IPS-NIHi11 (cell line): ENCODE measurements around the gene GALNT10.
A peak's percentile ranks its signal among the peaks of the same experiment; 100 is the strongest.

Source experiments
- DNase-seq: peaks from one replicate; pipeline ENCODE4 v3.0.0; 2012; ENCODE audit warnings: mixed read lengths, low spot score

Gene GALNT10

DNA sequence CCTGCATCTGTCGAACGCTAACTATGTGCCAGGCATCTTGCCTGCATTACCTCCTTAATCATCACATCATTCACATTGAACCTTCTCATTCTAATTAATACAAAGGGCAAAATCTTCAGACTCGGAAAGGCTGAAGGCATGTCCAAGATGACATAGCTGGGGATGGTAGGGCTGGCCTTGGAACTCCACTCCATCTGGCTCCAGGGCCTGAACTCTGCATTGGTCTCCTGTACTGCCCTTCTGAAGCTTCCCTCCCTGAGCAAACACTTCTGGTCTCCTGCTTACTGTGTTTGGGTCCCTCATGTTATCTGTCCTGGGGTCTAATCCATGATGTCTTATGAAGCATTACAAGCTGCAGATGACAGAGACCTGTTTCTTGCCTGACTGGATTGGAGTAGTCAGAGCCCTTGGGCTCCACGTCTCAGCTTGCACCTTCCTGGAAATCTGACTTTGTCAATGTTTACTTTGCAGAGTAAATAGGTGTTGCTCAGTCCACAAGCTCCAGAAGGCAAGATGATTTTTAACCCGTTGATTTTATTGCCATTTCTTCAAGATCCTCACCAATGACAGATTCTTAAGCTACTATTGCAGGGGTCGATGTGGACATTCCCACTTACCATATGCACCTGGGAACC lies 106.1 kb downstream of the GALNT10 start:
- DNase-seq = no peak

DNA sequence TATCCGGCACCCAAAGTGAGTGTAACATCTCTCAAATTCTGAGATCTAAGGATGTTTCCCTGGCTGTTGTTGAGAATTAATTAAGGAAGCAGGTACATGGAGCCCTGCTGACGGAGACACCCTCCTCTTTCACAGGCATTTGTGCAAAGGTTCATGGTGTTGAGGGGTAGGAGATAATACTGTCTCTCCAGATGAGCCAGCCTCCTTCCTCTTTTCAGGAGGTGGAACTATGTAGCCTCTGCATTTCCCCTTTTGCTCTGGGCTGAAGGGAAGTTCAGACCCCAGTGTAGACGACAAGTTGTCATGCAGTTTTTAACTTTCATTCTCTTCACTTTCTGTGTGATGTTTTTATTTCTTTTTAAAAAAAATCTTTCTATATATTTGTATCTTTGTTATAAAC lies 107.5 kb downstream of the GALNT10 start:
- DNase-seq = no peak

- DNase-seq = no peak
Observed at GRCh38 chr5:154300207-154300883, 109.8 kb downstream of the GALNT10 start.

DNA sequence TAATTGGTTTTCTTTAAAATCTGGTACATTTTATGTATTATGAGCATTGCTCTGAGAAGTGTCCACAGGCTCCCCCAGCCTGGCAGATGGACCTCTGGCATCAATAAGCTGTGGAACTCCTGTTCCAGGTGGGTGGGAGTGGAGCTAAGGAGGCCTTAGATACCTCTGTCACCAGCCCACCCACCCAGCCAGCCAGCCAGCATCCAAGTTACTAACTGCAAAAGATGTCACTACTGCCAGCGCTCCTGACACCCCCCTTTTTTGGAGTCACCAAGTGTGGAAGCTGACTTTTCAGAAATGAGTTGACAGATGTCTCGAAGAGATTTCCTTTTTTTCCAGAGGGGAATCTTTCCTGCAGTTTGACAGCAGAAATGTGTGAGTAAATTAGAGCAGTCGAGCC lies 111.2 kb downstream of the GALNT10 start:
- DNase-seq = no peak

- peak; percentile 34 for DNase-seq
Observed at GRCh38 chr5:154302161-154302560, 111.6 kb downstream of the GALNT10 start.

GRCh38 chr5:154303133-154303532 lies 112.6 kb downstream of the GALNT10 start:
- no peak for DNase-seq

- DNase-seq = no peak
Observed at GRCh38 chr5:154308443-154309370, 118.2 kb downstream of the GALNT10 start.

DNA sequence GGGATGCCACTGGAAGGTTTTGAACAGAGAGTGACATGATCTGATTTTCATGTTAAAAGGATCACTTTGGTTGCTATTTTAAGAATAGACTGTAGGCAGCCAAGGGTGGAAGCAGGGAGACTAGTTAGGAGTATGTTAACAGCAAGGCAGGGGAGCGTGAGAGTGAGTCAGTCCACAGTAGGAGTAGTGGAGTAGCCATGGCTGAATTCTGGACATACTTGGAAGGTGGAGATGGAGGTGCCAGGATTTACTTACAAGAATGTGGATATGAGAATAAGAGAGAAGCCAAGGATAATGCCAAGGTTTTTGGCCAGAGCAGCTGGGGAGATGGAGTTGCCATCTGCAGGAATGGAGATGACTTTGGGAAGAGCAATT lies 118.8 kb downstream of the GALNT10 start:
- DNase-seq = no peak

- DNase-seq = no peak
Observed at GRCh38 chr5:154309805-154310204, 119.3 kb downstream of the GALNT10 start.

DNA sequence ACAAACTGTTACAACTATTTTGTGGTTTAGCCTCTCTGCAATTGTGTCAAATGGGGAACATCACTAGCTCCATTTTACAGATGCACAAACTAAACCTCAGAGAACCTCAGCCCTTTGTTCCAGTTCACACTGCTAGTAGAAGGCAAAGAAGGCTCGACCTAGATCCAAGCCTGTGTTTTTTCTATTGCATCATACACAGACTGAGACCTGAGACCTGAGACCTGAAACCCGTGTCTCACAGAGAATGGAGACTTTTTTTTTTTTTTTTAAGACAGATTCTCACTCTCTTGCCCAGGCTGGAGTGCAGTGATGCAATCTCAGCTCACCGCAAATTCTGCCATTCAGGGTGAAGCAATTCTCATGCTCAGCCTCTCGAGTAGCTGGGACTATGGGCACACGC lies 120.8 kb downstream of the GALNT10 start:
- DNase-seq = no peak

- no peak for DNase-seq
Observed at GRCh38 chr5:154312000-154312399, 121.5 kb downstream of the GALNT10 start.

GRCh38 chr5:154312576-154312975 lies 122.0 kb downstream of the GALNT10 start:
- no peak for DNase-seq

GRCh38 chr5:154313360-154314017 lies 123.0 kb downstream of the GALNT10 start:
- DNase-seq = no peak

- no peak for DNase-seq
Observed at GRCh38 chr5:154315196-154315595, 124.7 kb downstream of the GALNT10 start.

DNA sequence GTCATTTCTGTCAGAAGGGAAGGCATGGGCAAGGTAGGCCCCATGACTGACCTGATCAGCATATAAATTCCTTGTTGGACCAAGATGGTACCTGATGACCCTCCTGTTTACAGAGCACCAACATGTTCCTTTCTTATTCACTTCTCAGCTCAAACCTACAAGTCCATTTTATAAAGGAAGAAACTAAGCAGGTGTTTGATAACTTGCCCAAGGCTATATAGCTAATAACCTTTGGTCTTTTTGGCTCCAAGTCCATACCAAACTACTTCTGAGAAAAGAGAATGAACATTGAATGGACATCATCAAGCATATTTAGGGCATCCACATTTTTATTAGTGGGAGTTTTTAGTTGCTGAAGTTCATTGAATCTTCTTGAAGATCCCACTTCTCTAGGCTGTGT lies 125.2 kb downstream of the GALNT10 start:
- no peak for DNase-seq

- DNase-seq = no peak
Observed at GRCh38 chr5:154316223-154316935, 125.8 kb downstream of the GALNT10 start.

DNA sequence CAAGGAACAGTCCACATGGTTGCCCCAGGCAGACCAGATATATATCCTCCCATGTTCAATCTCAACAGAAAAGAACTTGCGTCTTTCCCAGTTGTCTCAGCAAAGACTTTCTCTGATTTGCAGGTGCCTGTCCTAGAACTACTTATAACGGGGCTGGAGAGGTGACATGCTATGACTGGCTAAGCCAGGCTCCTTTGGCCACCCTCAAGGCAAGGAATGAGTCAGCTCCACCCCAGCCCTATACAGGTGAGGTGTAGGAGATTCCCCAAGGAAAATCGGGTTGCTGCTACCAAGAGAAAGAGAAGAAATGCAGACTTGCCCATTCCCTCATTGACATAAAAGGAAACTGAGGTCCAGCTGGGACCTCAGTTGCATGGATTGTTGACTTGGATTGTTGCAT lies 127.4 kb downstream of the GALNT10 start:
- no peak for DNase-seq

GRCh38 chr5:154318691-154319090 lies 128.2 kb downstream of the GALNT10 start:
- no peak for DNase-seq

- DNase-seq = no peak
Observed at GRCh38 chr5:154319736-154320135, 129.2 kb downstream of the GALNT10 start.

DNA sequence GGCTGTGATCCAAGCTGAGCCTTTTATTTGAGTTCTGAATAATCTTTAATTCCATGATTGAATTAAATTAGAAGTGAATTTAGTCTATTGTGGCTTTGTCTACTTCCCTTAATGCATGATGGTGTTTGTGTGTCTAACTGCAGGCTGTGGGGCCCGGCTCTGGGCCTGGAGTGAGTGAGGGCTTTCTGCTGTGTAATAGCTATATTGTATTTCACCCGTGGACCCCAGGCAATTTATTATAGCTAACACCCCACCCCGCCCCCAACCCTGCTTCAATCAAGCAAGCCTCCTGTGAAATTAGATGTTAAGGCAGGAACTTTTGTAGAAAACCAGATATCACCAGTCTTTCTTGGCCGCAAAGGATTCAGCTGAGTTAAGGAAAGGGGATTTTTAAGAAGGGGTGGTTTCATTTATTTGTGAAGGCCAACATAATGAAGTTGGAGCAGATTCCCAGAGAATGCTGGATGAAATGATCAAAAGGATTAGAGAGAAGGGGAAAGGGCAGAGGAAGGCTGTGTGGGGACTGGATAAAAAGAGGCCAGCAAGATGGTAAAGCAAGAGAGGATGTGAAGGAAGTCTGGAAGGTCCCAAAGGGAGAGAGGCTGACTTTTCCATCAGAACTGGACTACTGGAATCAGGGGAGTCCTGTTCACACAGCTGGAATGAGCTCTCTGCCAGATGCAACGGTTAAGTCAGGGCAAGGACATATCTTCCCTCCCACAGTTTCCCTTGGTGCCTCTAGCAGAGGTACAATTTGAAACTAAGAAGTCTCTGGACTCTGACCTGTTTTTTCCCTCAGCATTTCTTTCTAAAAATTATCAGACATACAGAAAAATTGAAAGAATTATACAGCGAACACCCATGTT lies 129.9 kb downstream of the GALNT10 start:
- no peak for DNase-seq

DNA sequence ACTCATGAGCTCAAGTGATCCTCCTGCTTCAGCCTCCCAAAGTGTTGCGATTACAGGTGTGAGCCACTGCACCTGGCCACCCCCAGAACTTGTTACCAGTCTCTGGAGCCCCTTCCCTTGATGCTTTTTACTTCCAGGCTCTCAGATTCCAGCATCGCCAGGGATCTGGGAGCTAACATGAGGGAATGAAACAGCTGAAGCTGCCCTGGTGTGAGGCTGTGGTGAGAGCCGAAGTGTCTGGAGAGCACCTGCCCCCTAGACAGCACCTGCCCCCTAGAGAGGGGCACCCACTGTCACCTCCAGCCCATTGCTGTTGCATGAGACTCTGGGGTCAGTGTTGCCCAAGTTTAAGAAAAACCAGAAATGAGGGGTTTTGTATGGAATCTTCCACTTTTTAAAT lies 131.0 kb downstream of the GALNT10 start:
- no peak for DNase-seq
